ENCODE data around the gene SUB1. TPM values are rescaled to one million over a fixed set of nuclear protein-coding genes. Genes with fewer than 3 reads are reported as not detected.
"Not testable (repeated sequence)": the region's sequence is repeated elsewhere in the genome, so short reads cannot be mapped to it uniquely, and the experiment has no call there.

The SUB1 gene
- polyA plus RNA-seq, 1 of the 3 experiments (the other 2 are of a cell fraction) = 50.8 TPM

DNA sequence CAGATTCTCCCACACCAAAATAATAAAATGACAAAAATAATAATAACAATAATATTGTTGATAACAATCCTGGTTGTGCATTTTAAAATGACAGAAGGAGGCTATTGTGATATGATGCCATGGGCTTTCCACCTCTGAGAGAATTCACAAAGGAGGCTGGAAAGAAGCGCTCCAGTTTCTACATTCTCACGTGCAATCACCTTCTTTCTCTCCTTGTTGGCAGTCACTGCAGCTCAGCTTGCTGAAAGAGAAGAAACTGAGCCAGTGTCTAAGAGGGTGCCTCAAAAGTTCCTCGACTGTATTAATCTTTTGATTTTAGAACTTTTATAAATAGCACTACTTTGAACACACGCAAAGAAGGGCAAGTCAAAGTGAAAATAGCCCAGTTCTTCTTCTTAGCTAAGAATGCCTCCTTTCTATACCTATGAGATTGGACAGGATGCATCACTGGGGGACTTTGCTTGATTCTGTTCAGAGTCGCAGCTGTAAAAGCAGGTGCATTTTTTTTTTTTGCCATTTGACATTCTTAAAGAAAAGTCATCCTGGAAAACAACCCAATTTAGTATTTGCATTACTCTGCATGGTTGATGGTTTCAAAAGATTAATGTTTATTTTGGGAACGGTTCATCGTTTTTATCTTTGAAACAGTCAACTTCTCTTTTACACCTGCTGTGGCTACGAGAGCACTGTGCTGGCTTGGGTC, 12.4 kb upstream of the SUB1 start (continued):
- TF ChIP-seq, protein P1, sequence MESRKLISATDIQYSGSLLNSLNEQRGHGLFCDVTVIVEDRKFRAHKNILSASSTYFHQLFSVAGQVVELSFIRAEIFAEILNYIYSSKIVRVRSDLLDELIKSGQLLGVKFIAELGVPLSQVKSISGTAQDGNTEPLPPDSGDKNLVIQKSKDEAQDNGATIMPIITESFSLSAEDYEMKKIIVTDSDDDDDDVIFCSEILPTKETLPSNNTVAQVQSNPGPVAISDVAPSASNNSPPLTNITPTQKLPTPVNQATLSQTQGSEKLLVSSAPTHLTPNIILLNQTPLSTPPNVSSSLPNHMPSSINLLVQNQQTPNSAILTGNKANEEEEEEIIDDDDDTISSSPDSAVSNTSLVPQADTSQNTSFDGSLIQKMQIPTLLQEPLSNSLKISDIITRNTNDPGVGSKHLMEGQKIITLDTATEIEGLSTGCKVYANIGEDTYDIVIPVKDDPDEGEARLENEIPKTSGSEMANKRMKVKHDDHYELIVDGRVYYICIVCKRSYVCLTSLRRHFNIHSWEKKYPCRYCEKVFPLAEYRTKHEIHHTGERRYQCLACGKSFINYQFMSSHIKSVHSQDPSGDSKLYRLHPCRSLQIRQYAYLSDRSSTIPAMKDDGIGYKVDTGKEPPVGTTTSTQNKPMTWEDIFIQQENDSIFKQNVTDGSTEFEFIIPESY (IDR thresholded peaks at IDR 0.05; ENCODE audit: borderline replicate concordance, low read depth) = no peak
- TF ChIP-seq EP300 (IDR thresholded peaks at IDR 0.05; ENCODE audit: borderline replicate concordance in 1 of 2, low read depth in 1 of 2, low read length in 1 of 2) (no peak), TEAD4 (IDR thresholded peaks at IDR 0.05; ENCODE audit: borderline replicate concordance, insufficient read depth) (no peak)

DNA sequence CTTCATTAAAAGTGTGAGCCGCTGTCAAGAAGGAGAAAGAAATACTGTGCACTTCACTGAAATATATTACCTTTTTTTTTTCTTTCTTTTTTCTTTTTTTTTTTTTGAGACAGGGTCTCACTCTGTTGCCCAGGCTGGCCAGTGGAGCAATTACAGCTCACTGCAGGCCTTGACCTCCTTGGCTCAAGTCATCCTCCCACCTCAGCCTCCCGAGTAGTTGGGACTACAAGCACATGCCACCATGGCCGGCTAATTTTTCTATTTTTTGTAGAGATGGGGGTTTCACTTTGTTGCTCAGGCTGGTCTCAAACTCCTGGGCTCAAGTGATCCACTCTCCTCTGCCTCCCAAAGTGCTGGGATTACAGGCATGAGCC, 11.9 kb upstream of the SUB1 start:
- H3K9ac ChIP-seq; H3K4me3 ChIP-seq (ENCODE audit: low read depth in 2 of 2, low read length in 1 of 2); H4K20me1 ChIP-seq (ENCODE audit: insufficient read depth); H3F3A ChIP-seq (replicated peaks; ENCODE audit: insufficient read depth); H3K9me3 ChIP-seq; H3K36me3 ChIP-seq (replicated peaks in 1 of 2; ENCODE audit: control insufficient read depth in 1 of 2, insufficient read depth in 2 of 2, low read length in 1 of 2); H2AFZ ChIP-seq (ENCODE audit: low read depth); H3K27ac ChIP-seq (ENCODE audit: low read depth in 2 of 2, low read length in 1 of 2); H3K9me2 ChIP-seq; POLR2A ChIA-PET; H3K27me3 ChIP-seq (ENCODE audit: insufficient read depth); H3K4me1 ChIP-seq (ENCODE audit: control insufficient read depth in 1 of 2, insufficient read depth in 2 of 2, low read depth in 1 of 2, low read length in 1 of 2); H3K79me2 ChIP-seq (ENCODE audit: insufficient read depth); CTCF ChIA-PET; H3K4me2 ChIP-seq; DNase-seq: not testable (repeated sequence)
- WGBS (ENCODE audit: low lambda C conversion rate) = 86% methylated on average over 3 of the region's 3 CpGs

DNA sequence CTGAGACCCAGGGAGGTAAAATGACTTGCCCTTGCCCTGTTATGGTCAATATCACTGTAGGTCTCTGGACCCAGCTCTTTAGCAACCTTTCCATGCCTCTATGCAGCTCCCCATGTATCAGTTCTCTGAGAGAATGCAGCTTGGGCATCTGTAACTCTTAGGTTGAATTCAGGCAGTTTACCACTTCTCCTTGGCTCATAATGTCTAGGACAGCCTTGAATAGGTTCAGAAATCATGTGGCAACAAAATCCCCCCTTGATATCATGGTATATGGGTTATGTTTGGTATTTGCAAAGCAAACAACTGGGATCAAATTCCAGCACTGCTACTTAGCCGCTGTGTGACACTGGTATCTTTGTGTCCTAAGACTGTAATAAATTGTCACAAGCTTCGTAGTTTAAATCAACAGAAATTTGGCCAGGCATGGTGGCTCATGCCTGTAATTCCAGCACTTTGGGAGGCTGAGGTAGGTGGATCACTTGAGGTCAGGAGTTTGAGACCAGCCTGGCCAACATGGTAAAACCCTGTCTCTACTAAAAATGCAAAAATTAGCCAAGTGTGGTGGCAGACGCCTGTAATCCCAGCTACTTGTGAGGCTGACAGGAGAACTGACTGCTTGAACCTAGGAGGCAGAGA, 10.7 kb upstream of the SUB1 start:
- no peak overlapping the region for H3K4me2 ChIP-seq
- DNase-seq = no peak
- H3K4me1 ChIP-seq (ENCODE audit: control insufficient read depth in 1 of 2, insufficient read depth in 2 of 2, low read depth in 1 of 2, low read length in 1 of 2) = no peaks in the 10 kb centered on the region
- H3K9ac ChIP-seq = no peak overlapping the region
- H3K9me3 ChIP-seq = no peaks in the 10 kb centered on the region
- no peak overlapping the region for H3K4me3 ChIP-seq (ENCODE audit: low read depth in 2 of 2, low read length in 1 of 2)
- H3K9me2 ChIP-seq = no peaks in the 10 kb centered on the region
- no peaks in the 10 kb centered on the region for H3K79me2 ChIP-seq (ENCODE audit: insufficient read depth)
- H3F3A ChIP-seq (replicated peaks; ENCODE audit: insufficient read depth) = no peaks in the 10 kb centered on the region
- 56% methylated on average over 3 of the region's 3 CpGs for WGBS (ENCODE audit: low lambda C conversion rate)
- ChIA-PET POLR2A (no interaction called here), CTCF (interaction anchor here (0.7 to 1.4 kb wide), 2 partner anchors 15 to 86 kb away, joined by 3 to 5 read pairs; no protein-coding TSS in a partner anchor)
- no peak overlapping the region for H3K27ac ChIP-seq (ENCODE audit: low read depth in 2 of 2, low read length in 1 of 2)
- H2AFZ ChIP-seq (ENCODE audit: low read depth) = no peak overlapping the region
- no peaks in the 10 kb centered on the region for H3K27me3 ChIP-seq (ENCODE audit: insufficient read depth)
- H4K20me1 ChIP-seq (ENCODE audit: insufficient read depth) = no peaks in the 10 kb centered on the region
- no peaks in the 10 kb centered on the region for H3K36me3 ChIP-seq (replicated peaks in 1 of 2; ENCODE audit: control insufficient read depth in 1 of 2, insufficient read depth in 2 of 2, low read length in 1 of 2)
- TF ChIP-seq, protein P2, sequence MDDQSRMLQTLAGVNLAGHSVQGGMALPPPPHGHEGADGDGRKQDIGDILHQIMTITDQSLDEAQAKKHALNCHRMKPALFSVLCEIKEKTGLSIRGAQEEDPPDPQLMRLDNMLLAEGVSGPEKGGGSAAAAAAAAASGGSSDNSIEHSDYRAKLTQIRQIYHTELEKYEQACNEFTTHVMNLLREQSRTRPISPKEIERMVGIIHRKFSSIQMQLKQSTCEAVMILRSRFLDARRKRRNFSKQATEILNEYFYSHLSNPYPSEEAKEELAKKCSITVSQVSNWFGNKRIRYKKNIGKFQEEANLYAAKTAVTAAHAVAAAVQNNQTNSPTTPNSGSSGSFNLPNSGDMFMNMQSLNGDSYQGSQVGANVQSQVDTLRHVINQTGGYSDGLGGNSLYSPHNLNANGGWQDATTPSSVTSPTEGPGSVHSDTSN (IDR thresholded peaks at IDR 0.05) = no peak
- no peak for TF ChIP-seq ELF1 (IDR thresholded peaks at IDR 0.05)
- TF ChIP-seq POLR2AphosphoS5 (IDR thresholded peaks at IDR 0.05; ENCODE audit: low read depth, low read length) = no peak
- no peak for TF ChIP-seq MEF2A (IDR thresholded peaks at IDR 0.05; ENCODE audit: borderline replicate concordance, low read depth)
- TF ChIP-seq CHD2 (IDR thresholded peaks at IDR 0.05; ENCODE audit: low read length, partially characterized antibody) = no peak
- TF ChIP-seq, protein P3, sequence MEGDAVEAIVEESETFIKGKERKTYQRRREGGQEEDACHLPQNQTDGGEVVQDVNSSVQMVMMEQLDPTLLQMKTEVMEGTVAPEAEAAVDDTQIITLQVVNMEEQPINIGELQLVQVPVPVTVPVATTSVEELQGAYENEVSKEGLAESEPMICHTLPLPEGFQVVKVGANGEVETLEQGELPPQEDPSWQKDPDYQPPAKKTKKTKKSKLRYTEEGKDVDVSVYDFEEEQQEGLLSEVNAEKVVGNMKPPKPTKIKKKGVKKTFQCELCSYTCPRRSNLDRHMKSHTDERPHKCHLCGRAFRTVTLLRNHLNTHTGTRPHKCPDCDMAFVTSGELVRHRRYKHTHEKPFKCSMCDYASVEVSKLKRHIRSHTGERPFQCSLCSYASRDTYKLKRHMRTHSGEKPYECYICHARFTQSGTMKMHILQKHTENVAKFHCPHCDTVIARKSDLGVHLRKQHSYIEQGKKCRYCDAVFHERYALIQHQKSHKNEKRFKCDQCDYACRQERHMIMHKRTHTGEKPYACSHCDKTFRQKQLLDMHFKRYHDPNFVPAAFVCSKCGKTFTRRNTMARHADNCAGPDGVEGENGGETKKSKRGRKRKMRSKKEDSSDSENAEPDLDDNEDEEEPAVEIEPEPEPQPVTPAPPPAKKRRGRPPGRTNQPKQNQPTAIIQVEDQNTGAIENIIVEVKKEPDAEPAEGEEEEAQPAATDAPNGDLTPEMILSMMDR (IDR thresholded peaks at IDR 0.05) = no peak
- TF ChIP-seq, protein P4, sequence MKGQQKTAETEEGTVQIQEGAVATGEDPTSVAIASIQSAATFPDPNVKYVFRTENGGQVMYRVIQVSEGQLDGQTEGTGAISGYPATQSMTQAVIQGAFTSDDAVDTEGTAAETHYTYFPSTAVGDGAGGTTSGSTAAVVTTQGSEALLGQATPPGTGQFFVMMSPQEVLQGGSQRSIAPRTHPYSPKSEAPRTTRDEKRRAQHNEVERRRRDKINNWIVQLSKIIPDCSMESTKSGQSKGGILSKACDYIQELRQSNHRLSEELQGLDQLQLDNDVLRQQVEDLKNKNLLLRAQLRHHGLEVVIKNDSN (IDR thresholded peaks at IDR 0.05; ENCODE audit: borderline replicate concordance, low read depth) = no peak
- TF ChIP-seq, protein P5, sequence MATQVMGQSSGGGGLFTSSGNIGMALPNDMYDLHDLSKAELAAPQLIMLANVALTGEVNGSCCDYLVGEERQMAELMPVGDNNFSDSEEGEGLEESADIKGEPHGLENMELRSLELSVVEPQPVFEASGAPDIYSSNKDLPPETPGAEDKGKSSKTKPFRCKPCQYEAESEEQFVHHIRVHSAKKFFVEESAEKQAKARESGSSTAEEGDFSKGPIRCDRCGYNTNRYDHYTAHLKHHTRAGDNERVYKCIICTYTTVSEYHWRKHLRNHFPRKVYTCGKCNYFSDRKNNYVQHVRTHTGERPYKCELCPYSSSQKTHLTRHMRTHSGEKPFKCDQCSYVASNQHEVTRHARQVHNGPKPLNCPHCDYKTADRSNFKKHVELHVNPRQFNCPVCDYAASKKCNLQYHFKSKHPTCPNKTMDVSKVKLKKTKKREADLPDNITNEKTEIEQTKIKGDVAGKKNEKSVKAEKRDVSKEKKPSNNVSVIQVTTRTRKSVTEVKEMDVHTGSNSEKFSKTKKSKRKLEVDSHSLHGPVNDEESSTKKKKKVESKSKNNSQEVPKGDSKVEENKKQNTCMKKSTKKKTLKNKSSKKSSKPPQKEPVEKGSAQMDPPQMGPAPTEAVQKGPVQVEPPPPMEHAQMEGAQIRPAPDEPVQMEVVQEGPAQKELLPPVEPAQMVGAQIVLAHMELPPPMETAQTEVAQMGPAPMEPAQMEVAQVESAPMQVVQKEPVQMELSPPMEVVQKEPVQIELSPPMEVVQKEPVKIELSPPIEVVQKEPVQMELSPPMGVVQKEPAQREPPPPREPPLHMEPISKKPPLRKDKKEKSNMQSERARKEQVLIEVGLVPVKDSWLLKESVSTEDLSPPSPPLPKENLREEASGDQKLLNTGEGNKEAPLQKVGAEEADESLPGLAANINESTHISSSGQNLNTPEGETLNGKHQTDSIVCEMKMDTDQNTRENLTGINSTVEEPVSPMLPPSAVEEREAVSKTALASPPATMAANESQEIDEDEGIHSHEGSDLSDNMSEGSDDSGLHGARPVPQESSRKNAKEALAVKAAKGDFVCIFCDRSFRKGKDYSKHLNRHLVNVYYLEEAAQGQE (IDR thresholded peaks at IDR 0.05; ENCODE audit: low read depth, low read length) = no peak
- TF ChIP-seq TAF1 (IDR thresholded peaks at IDR 0.05; ENCODE audit: borderline replicate concordance, low read depth, low read length) = no peak
- TF ChIP-seq GABPA (IDR thresholded peaks at IDR 0.05; ENCODE audit: low read depth) = no peak
- TF ChIP-seq EZH2phosphoT487 (IDR thresholded peaks at IDR 0.05; ENCODE audit: borderline replicate concordance, low read depth) = no peak
